ENCODE results near the gene AURKB. TPM values are rescaled to one million over a fixed set of nuclear protein-coding genes. Genes with fewer than 3 reads are reported as not detected.

AURKB gene
- total and polyA plus RNA-seq, 2 of the 13 experiments (the other 11 are each of a cell fraction or from before 2014, with no cell fraction given), result 29.5 to 75.3 TPM

- TF ChIP-seq MXD1 (CRISPR knock-in tag; IDR thresholded peaks at IDR 0.05), result no peak
- no peak for TF ChIP-seq ARID3A (IDR thresholded peaks at IDR 0.05; ENCODE audit: low read depth, low read length)
- peak; percentile 65; the same call in 1 of the 2 replicates for TF ChIP-seq GATAD2A (CRISPR knock-in tag; IDR thresholded peaks at IDR 0.05)
- TF ChIP-seq RARA (CRISPR knock-in tag; IDR thresholded peaks at IDR 0.05), result peak; percentile 69
- TF ChIP-seq ZNF160 (CRISPR knock-in tag; IDR thresholded peaks at IDR 0.05), result no peak
- TF ChIP-seq SATB2 (CRISPR knock-in tag; IDR thresholded peaks at IDR 0.05), result no peak
- TF ChIP-seq HOXA3 (CRISPR knock-in tag; IDR thresholded peaks at IDR 0.05), result no peak
- TF ChIP-seq ZNF512 (CRISPR knock-in tag; IDR thresholded peaks at IDR 0.05), result no peak
- no peak for TF ChIP-seq FUBP1 (CRISPR knock-in tag; IDR thresholded peaks at IDR 0.05; ENCODE audit: borderline replicate concordance)
- no peak for TF ChIP-seq TEAD2 (CRISPR knock-in tag; IDR thresholded peaks at IDR 0.05)
- TF ChIP-seq GTF3A (CRISPR knock-in tag; conservative IDR thresholded peaks at IDR 0.05), result no peak
- TF ChIP-seq ZNF281 (CRISPR knock-in tag; IDR thresholded peaks at IDR 0.05; ENCODE audit: borderline replicate concordance), result peak; percentile 59; the same call in 1 of the 2 replicates
- no peak for TF ChIP-seq ZNF580 (CRISPR knock-in tag; IDR thresholded peaks at IDR 0.05; ENCODE audit: borderline replicate concordance, low read depth)
- peak; percentile 58; the same call in 1 of the 2 replicates for TF ChIP-seq ARID4A (CRISPR knock-in tag; IDR thresholded peaks at IDR 0.05; ENCODE audit: borderline replicate concordance)
- TF ChIP-seq SKI (IDR thresholded peaks at IDR 0.05; ENCODE audit: partially characterized antibody), result no peak
- TF ChIP-seq CREBL2 (CRISPR knock-in tag; IDR thresholded peaks at IDR 0.05; ENCODE audit: borderline replicate concordance), result no peak
- TF ChIP-seq CEBPG (CRISPR knock-in tag; IDR thresholded peaks at IDR 0.05), result no peak
These were observed 26.8 kb upstream of the AURKB start (continued) for GRCh38 chr17:8237175-8237574.

Measured in HepG2 (cell line).